Left hindlimb (tissue), 1 donor: ENCODE measurements around the gene MON1A.

ENCODE experiments used
- DNase-seq: peaks from one replicate; pipeline ENCODE4 v3.0.0-alpha.2; 2018

MON1A gene

DNA sequence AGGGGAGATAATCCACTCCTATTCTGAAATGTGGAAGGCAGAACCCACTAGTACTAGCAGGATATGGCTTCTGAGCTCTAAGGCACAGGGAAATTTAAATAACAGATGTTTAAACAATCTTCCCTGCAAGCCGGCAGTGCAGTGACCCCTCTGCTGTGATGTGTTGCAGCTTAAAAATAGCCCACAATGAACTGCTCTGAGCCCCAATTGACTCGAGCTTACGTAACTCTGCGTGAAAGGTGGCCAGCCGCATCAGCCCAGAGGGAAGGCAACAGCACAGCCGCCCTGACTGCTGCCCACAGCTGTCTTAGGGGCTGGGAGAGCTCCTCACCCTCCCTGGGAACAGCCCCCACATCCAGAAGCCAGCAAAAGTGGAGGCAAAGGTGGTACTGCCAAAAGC lies 47.4 kb downstream of the MON1A start:
- peak; percentile 73 for DNase-seq

GRCh38 chr3:49880581-49881315 lies 48.9 kb downstream of the MON1A start:
- no peak for DNase-seq

DNA sequence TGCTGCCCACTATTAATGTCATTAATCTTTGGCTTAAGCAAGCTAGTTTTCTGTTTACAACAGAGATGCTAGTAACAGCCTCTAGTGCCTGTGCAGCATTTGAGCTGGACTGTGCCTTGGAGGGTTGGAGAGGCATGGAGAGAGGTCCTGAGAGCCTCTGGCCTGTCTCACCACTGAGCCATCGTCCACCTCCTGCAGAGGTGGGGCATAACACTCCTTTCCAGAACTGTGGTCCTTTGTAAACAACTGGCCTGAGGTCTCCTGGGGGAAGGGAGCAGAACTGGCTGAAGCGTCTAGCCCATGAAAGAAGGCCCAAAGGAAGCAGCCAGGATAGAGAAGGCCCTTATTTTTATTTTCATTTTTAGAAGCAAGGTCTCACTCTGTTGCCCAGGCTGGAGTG lies 49.9 kb downstream of the MON1A start:
- no peak for DNase-seq

DNA sequence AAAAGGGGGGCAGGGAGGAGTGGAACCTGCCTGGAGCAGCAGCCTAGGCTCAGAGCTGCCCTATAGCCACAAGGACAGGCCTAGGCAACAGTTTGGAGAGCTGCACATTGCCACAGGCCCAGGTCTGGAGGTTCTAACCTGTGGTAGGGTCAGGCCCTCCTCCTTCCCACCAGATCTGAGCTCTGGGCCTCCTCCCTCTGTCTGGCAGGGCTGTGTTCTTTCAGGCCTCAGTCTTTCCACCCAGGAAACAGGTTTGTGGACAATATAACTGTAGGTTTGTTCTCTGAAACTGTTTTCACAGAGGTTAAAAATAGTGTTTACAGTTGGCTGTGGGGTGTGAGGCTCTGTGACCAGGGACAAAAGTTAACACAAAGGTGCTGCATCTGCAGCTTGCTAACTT lies 50.9 kb downstream of the MON1A start:
- no peak for DNase-seq

GRCh38 chr3:49877716-49878115 lies 51.9 kb downstream of the MON1A start:
- DNase-seq = no peak

GRCh38 chr3:49876567-49876966 lies 53.0 kb downstream of the MON1A start:
- no peak for DNase-seq

- peak; percentile 14 for DNase-seq
Measured at GRCh38 chr3:49873623-49874022, 56.0 kb downstream of the MON1A start.

DNA sequence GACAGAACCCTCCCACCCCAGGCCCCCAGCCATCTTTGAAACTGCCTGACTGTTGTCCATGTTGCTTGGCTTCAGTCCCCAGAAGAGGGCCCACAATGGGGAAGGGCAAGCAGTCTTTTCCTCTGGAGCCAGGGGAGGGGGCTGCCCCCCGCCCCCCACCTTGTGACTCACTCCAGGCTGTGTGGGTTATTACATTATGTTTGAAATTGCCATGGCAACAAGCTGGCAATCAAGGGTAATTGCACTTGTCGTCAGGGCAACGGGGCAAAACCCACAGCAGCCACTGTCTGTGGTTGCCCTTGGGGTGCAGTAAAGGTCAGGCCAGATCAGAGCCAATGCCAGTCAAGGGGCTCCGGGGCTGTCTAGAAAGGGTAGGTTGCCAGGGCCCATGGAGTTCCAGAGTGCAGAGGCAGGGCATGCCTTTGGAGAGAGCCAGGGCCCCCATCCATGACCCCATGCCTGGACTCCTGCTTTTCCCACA lies 56.8 kb downstream of the MON1A start:
- DNase-seq = peak; percentile 30

DNA sequence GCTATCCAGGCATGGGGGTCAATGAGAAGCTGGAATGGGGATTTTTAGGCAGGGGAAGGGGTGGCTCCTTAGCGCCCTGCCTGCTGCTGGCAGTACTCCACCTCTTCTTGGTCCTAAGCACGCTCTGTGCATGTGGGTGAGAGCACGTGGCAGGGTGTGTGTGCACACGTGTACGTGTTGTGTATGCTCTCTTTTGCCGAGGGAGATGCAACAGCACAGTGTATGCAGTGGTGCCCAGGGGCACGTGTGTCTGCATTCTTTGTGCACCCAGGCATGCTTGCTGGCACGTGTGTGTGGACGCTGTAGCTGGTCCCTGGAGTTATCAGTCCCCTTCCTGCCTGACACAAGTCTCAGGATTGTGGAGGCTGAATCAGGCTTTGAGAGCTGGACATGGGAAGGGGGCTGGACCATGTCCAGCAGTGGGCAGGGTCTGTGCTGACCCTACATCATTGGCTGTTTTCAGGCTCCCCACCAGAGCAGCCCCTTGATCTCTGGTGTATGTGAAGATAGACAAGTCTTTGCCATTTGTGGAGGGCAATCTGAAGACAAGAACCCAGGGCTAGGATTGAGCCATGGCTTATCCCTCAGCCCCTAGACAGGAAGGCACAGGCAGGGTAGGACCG lies 58.0 kb downstream of the MON1A start:
- DNase-seq = peak; percentile 17

DNA sequence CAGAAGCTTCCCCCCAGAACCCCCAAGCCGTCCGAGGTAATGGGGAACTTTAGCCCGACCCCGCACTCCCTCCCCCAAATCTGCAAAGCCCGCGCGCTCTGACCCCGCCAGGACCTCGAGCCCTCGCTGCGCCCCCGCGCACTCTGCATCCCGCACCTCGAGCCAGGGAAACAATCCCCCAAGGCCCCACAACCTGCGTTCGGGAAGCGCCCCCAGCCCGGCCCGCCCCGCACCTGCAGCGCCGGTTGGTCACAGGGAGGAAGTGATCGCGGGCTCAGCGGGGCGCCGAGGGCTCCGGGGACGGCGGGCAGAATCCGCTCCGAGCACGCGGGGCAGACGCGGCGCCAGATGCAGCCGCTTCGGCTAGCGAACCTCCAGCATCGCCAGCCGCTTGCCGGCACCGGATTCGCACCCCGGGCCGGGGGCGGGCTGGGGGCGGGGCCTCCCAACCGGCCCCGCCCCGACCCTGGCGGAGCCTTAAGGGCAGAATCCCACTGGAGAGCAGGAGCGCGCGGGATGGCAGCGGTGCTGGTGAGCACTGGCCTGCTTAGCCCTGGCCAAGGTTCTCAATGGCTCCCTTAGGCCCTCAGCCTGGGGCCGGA lies 60.0 kb downstream of the MON1A start, which contains the start of gene CAMKV:
TSS of gene CAMKV (minus strand) at position 382 of the 602 bp plus-strand sequence. CDS start 7,518 bp downstream, outside the sequence.
- DNase-seq = peak; percentile 15

DNA sequence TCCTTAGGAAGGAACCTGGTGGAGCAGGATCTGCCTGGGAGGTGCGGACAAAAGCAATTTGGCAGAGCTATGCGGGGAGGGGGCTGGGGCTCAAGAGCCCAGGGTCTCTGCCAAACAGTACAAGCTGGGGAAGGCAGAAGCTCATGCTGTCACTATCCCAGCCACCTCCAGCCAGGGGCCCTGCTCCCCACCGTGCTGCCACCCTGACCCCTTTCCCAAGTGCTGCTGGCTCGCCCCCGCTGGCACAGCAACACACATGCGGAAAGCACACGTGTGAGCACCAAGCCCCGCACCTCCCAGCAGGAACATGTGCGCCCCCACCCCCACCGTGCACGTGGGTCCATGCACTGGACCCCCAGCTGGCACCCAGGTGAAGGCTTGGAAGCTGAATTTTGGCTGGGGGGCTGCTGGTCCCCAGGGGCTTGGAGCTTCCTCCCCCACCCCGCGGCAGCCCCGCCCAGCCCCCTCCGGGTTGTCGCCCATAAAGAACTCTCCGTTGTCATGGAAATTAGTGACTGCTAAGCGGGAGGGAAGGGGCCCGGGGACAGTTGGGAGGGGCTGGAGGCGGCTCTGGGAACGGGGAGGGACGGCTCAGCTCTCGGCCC lies 60.6 kb downstream of the MON1A start:
- peak; percentile 22 for DNase-seq

- DNase-seq = peak; percentile 51
Measured at GRCh38 chr3:49867871-49868321, 61.7 kb downstream of the MON1A start.

DNA sequence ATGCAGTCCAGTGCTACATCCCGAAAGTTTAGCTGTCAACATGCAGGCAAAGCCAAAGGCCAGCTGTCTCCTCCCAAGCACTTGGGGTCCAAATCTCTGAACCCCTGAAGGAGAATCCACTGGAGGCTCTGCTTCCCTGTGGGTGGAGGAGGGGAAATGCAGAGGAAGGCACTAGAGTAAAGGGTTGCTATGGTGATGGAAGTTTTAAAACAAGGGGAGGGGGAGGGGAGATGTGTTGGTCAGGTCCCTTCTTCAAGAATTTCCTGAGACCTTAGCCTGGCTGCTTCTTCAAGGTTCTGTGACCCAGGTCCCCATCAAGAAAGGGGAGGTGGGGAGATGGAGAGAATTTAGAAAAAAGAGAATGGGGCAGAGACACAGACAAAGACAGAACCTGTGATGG lies 62.2 kb downstream of the MON1A start:
- DNase-seq = peak; percentile 7

DNA sequence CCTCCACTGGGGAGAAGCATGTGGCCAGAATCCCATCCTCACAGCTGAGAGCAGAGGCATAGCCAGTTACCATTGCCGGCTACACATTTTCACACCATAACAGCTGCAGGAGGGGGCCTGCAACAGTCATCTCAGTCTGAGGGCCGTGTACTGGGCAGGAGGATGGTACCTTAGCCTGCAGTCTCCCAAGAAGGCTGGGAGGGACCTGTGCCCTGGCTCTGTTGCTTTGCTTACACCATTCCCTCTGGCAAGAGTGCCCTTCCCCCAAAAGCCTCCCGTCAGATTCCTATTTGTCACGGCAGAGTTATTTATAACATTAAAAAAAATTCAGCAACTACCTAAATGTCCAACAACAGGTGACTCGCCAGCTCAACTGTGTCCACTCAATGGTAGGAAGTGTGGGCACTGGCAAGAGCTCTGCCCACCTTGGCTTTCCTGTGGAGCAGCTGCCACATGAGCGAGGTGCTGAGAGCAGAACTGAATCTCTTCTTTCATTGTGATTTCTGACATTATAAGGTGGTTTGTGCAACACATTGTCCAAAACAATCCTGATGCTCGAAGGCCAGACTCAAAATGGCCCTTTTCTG lies 64.3 kb downstream of the MON1A start:
- peak; percentile 23 for DNase-seq

GRCh38 chr3:49864505-49864904 lies 65.1 kb downstream of the MON1A start:
- peak; percentile 9 for DNase-seq

DNA sequence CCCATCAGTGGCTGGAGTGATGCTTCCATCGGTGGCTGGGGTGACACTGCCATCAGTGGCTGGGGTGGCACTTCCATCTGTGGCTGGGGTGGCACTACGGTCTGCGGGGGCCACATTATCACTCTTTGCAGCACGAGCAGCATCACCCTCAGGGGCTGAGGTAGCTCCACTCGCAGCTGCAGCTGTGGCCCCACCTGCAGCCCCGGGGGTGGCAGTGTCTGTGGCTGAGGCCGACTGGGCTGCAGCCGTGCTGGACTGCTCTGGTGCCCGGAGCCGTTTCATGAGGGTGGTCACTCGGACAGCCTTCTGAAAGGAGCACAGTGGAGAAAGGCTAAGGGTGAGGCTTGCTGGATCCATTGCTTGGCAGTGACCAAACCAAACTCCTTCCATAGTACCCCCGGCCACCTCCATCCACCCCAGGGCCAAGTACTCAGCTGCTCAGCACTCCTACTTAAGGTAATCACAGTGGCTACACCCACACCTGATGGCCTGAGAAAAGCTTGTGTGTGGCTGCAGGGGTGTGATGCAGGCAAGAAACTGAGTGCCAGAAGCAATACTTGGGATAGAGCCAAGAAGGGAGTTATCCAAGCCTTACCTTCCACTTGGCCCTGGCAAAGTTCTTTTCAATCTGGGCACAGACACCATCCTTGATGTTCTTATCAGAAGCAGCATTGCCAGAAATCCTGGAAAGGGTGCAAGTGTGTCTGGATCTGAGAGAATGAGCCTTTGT lies 69.9 kb downstream of the MON1A start:
- DNase-seq = no peak
